ENCODE results near the gene EPB41L4B. TPM values are rescaled to one million over a fixed set of nuclear protein-coding genes. Genes with fewer than 3 reads are reported as not detected.
A peak's percentile ranks its signal among the peaks of the same experiment; 100 is the strongest.

The EPB41L4B gene
- total RNA-seq, 2 donors from 2014 or later, result 87.3 to 151 TPM

DNA sequence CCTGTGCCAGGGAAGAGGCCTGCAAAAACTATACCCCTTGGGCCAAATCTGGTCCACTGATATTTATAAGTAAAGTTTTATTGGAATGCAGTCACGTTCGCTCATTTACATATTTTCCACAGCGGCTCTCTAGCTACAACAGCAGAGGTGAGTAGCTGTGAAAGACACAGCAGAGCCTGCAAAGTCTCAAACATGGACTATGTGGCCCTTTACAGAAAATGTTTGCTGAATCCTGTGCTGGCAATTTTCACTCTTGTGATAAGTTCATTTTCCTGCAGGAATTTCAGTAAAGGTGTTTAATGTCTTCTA lies 70.1 kb downstream of the EPB41L4B start:
- peak overlapping the region; percentile 70 for H3K27ac ChIP-seq
- H3K27me3 ChIP-seq, result no peaks in the 10 kb centered on the region
- H3K9ac ChIP-seq (ENCODE audit: low read depth in 2 of 2, low read length in 2 of 2), result peak overlapping the region in 1 of 2 donors; percentile 66
- H3K4me3 ChIP-seq, result no peak overlapping the region
- TF ChIP-seq, protein P1, sequence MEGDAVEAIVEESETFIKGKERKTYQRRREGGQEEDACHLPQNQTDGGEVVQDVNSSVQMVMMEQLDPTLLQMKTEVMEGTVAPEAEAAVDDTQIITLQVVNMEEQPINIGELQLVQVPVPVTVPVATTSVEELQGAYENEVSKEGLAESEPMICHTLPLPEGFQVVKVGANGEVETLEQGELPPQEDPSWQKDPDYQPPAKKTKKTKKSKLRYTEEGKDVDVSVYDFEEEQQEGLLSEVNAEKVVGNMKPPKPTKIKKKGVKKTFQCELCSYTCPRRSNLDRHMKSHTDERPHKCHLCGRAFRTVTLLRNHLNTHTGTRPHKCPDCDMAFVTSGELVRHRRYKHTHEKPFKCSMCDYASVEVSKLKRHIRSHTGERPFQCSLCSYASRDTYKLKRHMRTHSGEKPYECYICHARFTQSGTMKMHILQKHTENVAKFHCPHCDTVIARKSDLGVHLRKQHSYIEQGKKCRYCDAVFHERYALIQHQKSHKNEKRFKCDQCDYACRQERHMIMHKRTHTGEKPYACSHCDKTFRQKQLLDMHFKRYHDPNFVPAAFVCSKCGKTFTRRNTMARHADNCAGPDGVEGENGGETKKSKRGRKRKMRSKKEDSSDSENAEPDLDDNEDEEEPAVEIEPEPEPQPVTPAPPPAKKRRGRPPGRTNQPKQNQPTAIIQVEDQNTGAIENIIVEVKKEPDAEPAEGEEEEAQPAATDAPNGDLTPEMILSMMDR (IDR thresholded peaks at IDR 0.05), result no peak
- no peaks in the 10 kb centered on the region for H3K36me3 ChIP-seq
- no peaks in the 10 kb centered on the region for H3K9me3 ChIP-seq
- DNase-seq, result no peak
- peaks cover 8% of the 10 kb centered on the region for H3K4me1 ChIP-seq
- intact Hi-C loops (cut with DNase I), result no loop called here

DNA sequence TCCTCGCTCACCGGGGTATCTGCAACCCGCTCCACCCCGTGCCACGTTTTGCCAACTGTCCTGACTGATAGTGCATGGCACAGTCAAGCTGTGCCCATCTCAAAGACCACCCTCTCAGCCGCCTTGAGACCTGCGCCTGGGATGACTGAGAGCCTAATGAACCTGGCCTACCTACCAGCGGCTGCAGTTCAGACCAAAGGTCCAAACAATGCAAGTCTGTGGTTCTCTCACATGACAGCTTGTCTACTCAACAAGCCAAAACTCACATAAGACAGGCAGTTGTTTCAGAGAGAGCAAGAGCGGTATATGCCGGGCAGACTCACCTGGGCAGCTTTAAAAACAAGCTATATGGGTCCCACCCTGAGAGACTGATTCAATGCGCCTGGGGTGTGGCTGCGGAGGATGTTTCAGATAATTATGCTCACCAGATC lies 70.5 kb downstream of the EPB41L4B start:
- peak; percentile 71 for DNase-seq
- TF ChIP-seq, protein P1 (IDR thresholded peaks at IDR 0.05), result no peak
- intact Hi-C loops (cut with DNase I), result no loop called here
- Histone ChIP-seq H3K27ac (peak overlapping the region; percentile 70), H3K9ac (ENCODE audit: low read depth in 2 of 2, low read length in 2 of 2) (peak overlapping the region in 1 of 2 donors; percentile 66), H3K27me3 (no peaks in the 10 kb centered on the region), H3K4me3 (no peak overlapping the region), H3K4me1 (peaks cover 8% of the 10 kb centered on the region), H3K36me3 (no peaks in the 10 kb centered on the region), H3K9me3 (no peaks in the 10 kb centered on the region)

DNA sequence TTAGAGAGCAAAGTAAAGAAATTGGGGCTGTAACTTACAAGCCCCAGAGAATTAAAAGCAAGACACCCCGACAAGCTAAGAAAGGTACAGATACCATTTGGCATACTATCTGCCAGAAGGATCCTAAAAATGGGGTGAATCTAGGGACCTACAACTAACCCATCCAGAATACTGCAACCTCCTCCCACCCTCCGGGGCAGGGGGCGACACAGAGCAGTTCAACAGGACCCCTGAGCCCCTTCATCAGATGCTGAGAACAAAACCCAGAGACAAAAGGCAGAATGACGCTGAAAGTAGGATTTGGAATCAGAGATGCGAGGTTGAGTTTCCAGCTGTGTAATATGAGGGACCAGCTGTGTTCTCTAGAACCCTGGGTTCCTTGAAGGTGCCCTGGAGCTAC lies 71.2 kb downstream of the EPB41L4B start:
- Histone ChIP-seq H3K27me3 (no peaks in the 10 kb centered on the region), H3K4me3 (no peak overlapping the region), H3K9me3 (no peaks in the 10 kb centered on the region), H3K36me3 (no peaks in the 10 kb centered on the region), H3K27ac (peak overlapping the region; percentile 70), H3K9ac (ENCODE audit: low read depth in 2 of 2, low read length in 2 of 2) (peak overlapping the region; percentile 27 to 66), H3K4me1 (peaks cover 8% of the 10 kb centered on the region)
- no peak for DNase-seq
- TF ChIP-seq, protein P1 (IDR thresholded peaks at IDR 0.05), result no peak
- intact Hi-C loops (cut with DNase I), result loop anchor here (5.0 kb wide), 1 partner anchor 68 kb away; no protein-coding TSS in a partner anchor

DNA sequence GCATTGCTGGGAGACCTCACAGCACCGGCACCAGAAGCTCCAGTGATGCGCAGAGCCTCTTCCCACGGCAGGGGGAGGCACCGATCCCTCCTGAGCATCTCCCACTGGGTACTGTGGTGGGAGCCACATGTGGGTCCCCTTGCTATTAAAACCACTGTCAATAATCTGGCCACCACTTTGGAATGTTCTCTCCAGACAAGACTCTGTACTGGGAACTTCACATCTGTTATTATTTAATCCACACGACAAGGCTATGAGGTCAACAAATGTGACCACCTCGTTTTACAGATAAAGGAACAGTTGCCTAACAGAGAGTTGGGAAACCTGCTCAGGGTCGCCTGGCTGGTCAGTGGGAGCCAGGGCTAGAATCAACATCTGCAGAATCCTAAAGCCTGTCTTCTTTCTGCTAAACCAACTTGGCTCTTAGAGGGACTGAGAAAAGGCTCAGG lies 72.7 kb downstream of the EPB41L4B start:
- H3K9me3 ChIP-seq, result no peaks in the 10 kb centered on the region
- H3K27ac ChIP-seq, result no peak overlapping the region
- DNase-seq, result no peak
- no peaks in the 10 kb centered on the region for H3K27me3 ChIP-seq
- no peak overlapping the region for H3K9ac ChIP-seq (ENCODE audit: low read depth in 2 of 2, low read length in 2 of 2)
- H3K36me3 ChIP-seq, result no peaks in the 10 kb centered on the region
- H3K4me1 ChIP-seq, result peaks cover 8% of the 10 kb centered on the region
- TF ChIP-seq, protein P1 (IDR thresholded peaks at IDR 0.05), result no peak
- intact Hi-C loops (cut with DNase I), result loop anchor here (5.0 kb wide), 1 partner anchor 69 kb away; no protein-coding TSS in a partner anchor
- no peak overlapping the region for H3K4me3 ChIP-seq

DNA sequence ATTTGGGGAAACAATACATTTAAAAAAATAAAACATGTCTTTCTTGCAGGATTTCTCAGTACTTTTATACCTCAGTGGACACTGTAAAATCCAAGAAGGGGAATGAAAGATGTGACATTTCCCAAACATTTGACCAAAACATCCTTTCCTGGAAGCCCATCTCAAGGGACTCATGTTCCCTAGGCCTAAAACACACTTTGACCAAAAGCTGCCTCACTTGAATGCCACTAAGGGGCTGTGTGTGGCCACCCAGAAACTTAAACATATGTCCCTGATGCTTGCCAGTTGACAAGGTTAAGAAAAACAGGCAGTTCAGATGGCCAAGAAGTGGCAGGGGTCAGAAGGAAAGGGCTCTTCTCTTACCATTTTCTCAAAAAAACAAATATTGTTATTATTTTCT lies 73.6 kb downstream of the EPB41L4B start:
- intact Hi-C loops (cut with DNase I), result loop anchor here (5.0 kb wide), 1 partner anchor 70 kb away; no protein-coding TSS in a partner anchor
- no peaks in the 10 kb centered on the region for H3K36me3 ChIP-seq
- H3K27ac ChIP-seq, result no peak overlapping the region
- no peak for DNase-seq
- H3K27me3 ChIP-seq, result no peaks in the 10 kb centered on the region
- no peaks in the 10 kb centered on the region for H3K9me3 ChIP-seq
- H3K4me1 ChIP-seq, result peaks cover 5% of the 10 kb centered on the region
- H3K9ac ChIP-seq (ENCODE audit: low read depth in 2 of 2, low read length in 2 of 2), result no peak overlapping the region
- TF ChIP-seq, protein P1 (IDR thresholded peaks at IDR 0.05), result no peak
- H3K4me3 ChIP-seq, result no peak overlapping the region

All from colonic mucosa (tissue), 4 donors.